ENCODE results near the gene CLDN11.

The CLDN11 gene

DNA sequence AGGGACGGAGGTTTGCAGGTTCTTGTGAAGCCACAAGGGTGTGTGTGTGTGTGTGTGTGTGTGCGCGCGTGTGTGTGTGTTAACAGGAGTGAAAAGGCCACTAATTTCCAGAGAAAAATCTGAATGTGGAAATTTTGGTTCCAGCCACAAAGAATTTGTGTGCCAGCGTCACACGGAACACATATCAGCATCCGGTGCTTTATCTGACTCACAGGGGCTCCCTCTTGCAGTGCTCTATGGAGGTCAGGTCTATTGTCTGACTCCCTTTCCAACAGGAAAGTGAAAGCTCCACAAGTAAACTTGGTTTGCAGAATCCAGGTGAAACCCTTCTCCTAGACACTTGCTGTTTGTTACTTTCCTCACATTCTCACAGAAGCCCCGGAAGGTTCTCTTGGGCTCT, 6.2 kb downstream of the CLDN11 start:
- no peak for DNase-seq
- in situ Hi-C loops (cut with HindIII; ENCODE audit: low pct_ligation_motif_present, low pct_unique_long_range_greater_than_20kb, low sequenced_read_pairs): loop anchor here (25.0 kb wide), 1 partner anchor 387 kb away; no protein-coding TSS in a partner anchor

DNA sequence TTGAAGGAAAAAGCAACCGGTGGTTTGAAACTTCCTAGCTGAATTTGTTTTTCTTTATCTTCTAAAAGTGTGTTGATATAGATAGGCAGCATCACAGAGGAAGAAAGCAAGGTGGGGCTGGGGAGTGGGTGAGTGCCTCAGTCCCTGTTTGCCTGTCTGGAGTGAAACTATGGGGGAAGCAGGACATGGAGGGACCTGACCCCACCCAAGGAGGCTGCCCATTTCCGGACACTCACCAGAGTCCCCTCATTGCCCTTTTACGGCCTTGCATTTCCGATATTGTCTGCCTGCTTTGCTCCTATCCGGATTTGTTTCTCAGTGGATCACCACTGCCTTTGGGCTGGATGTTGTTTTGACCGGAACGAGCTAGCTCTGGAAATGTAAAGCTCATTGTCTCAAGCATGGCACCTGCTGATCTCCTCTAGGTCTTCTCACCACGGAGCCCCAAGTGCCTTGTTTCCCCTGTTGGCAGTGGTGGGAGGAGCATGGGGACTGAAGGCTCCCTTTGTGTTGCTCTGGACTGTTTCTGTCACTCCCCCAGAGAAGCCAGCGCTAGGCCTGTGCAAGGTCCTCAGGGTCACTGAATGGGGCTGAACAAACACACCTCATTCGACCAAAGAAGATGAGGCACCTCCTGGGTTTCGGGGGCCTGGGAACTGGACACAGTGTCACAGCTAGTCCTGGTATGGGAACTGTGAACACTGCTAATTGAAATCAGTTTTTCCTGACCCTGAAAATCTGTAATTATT, 7.0 kb downstream of the CLDN11 start:
- no peak for DNase-seq
- in situ Hi-C loops (cut with HindIII; ENCODE audit: low pct_ligation_motif_present, low pct_unique_long_range_greater_than_20kb, low sequenced_read_pairs): loop anchor here (25.0 kb wide), 1 partner anchor 387 kb away; no protein-coding TSS in a partner anchor

DNA sequence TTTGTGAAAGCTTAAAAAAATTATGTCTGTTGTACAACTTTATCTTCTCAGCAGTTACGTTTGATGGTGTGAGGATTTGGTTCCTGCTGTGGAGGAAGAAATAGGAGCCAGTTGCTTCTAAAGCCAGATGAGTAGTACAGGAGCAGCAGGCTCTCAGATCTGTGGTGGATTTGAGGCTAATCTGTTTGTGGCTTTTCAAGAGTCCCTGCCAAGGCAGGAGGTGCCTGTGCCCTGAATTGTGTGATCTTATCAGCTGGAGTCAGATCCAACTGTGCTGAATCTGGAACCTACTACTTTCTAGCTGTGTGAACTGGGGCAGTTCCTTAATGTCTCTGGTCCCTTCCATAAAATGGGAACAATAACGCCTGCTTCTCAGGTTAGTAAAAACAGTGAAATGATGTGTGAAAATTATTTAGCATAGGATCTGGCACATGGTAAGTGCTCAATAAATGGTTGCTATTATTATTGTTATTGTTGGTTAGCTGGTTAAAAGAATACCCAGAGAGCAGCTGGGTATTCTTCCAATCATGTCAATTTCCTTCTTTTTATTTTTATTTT, 7.7 kb downstream of the CLDN11 start:
- in situ Hi-C loops (cut with HindIII; ENCODE audit: low pct_ligation_motif_present, low pct_unique_long_range_greater_than_20kb, low sequenced_read_pairs): loop anchor here (25.0 kb wide), 1 partner anchor 386 kb away; no protein-coding TSS in a partner anchor

DNA sequence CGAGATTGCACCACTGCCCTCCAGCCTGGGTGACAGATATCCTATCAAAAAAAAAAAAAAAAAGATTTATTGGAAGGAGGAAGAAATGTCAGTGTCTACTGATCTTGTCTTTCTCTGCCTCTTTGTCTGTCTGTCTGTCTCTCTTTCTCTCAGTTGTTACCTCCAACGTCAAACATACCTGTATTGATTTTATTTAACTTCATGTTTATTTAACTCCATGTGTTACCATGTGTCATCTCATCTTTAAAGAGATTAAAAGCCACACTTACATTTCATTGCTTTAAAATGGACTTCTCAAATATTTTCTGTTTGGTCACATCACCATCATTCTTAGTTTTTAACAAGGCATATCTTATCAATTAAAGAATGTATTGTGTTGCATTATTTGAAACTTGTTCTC, 9.4 kb downstream of the CLDN11 start:
- no peak for DNase-seq
- in situ Hi-C loops (cut with HindIII; ENCODE audit: low pct_ligation_motif_present, low pct_unique_long_range_greater_than_20kb, low sequenced_read_pairs): loop anchor here (25.0 kb wide), 1 partner anchor 384 kb away; no protein-coding TSS in a partner anchor

More for the DNA sequence above, 7.7 kb downstream of the CLDN11 start:
- DNase-seq: no peak

DNA sequence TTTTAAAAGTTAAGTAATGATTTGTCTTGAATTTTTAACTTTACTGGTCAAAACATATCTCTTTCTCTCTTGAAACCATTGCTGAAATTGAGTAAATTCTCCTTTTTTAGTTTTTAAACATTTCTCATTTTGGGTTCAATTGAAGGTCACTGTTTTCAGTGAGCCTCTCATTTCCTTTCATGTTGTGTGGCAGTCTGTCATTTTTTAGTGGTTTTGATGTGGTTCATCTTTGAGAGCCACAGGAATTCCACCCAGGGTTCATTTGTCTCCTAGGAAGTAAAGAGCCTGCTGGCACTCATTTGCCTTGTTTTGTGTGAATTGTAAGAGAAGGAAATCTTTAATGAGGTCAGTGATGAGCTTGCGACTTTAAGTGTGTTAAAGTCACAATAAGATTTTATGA, 10.4 kb downstream of the CLDN11 start:
- DNase-seq: peak; percentile 51

DNA sequence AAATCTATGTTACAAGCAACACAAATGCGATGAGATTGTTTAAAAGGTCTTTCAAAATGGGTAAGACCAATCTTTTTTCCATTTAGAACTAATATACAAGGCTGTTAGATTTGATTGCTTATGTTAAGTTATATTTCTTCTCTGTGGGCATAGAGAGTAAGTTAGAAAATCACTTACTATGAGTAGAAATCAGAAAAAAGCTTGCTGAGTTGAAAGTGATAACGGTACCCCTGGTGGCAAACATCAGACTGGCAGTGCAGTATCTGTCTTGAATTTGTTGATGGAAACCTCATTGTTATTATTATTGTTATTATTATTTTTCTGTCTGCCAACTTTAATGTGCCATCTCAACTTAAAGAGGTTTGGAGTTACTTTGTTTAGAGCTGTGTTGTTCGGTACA, 12.4 kb downstream of the CLDN11 start:
- DNase-seq: no peak
- in situ Hi-C loops (cut with HindIII; ENCODE audit: low pct_ligation_motif_present, low pct_unique_long_range_greater_than_20kb, low sequenced_read_pairs): loop anchor here (25.0 kb wide), 1 partner anchor 381 kb away; no protein-coding TSS in a partner anchor

More for the DNA sequence above, 10.4 kb downstream of the CLDN11 start:
- in situ Hi-C loops (cut with HindIII; ENCODE audit: low pct_ligation_motif_present, low pct_unique_long_range_greater_than_20kb, low sequenced_read_pairs): loop anchor here (25.0 kb wide), 1 partner anchor 383 kb away; no protein-coding TSS in a partner anchor

DNA sequence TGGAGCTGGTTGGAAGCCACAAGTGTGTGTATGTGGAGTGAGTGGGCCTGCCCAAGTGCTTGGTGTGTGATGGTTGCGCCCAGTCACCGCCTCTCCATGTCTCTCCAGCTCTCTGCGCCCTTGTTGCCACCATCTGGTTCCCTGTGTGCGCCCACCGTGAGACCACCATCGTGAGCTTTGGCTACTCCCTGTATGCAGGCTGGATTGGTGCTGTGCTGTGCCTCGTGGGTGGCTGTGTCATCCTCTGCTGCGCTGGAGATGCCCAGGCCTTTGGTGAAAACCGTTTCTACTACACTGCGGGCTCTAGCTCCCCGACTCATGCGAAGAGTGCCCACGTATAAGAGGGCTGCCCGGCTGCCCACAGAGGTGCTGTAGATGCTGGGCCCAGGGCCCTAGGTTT, 13.7 kb downstream of the CLDN11 start:
- in situ Hi-C loops (cut with HindIII; ENCODE audit: low pct_ligation_motif_present, low pct_unique_long_range_greater_than_20kb, low sequenced_read_pairs): loop anchor here (25.0 kb wide), 1 partner anchor 380 kb away; no protein-coding TSS in a partner anchor

DNA sequence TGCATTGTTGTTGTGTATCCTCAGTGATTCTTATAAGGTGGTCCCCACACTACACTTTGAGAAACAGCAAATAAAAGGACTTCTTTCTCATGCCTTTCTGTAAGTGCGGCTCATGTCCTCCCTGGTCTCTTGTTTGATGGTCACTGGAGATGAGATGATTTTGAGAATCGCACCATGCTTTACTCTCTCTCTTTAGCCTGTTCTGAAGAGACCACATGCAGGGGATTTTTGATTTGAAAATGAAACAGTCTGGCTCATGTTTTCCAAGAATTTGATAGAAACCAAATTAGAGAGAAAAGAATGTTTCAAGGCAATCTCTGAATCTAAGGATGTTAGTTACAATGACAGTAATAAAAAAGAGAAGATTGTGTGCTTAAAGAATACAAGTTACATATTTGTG, 18.0 kb downstream of the CLDN11 start:
- DNase-seq: no peak
- in situ Hi-C loops (cut with HindIII; ENCODE audit: low pct_ligation_motif_present, low pct_unique_long_range_greater_than_20kb, low sequenced_read_pairs): loop anchor here (25.0 kb wide), 1 partner anchor 376 kb away; no protein-coding TSS in a partner anchor

More for the DNA sequence above, 13.7 kb downstream of the CLDN11 start:
- DNase-seq: no peak

DNA sequence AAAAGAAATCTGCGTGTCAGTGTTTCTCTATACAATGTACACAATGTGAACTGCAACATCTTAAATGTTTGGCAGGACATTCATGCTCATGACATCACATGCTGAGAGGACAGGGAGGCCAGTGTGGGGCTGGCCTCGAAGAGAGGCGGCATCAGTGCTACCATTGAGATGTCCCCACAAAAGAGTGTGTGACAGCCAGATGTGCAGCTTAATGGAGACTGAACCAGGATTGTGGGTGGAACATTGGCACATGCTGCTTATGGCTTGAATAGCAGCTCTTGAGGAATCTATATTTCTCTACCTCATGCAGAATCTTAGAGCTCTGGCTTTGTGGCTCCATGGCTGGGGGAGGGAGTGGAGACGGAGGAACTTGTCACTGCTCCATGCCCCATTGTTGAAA, 18.5 kb downstream of the CLDN11 start:
- DNase-seq: no peak
- in situ Hi-C loops (cut with HindIII; ENCODE audit: low pct_ligation_motif_present, low pct_unique_long_range_greater_than_20kb, low sequenced_read_pairs): loop anchor here (25.0 kb wide), 1 partner anchor 375 kb away; no protein-coding TSS in a partner anchor

DNA sequence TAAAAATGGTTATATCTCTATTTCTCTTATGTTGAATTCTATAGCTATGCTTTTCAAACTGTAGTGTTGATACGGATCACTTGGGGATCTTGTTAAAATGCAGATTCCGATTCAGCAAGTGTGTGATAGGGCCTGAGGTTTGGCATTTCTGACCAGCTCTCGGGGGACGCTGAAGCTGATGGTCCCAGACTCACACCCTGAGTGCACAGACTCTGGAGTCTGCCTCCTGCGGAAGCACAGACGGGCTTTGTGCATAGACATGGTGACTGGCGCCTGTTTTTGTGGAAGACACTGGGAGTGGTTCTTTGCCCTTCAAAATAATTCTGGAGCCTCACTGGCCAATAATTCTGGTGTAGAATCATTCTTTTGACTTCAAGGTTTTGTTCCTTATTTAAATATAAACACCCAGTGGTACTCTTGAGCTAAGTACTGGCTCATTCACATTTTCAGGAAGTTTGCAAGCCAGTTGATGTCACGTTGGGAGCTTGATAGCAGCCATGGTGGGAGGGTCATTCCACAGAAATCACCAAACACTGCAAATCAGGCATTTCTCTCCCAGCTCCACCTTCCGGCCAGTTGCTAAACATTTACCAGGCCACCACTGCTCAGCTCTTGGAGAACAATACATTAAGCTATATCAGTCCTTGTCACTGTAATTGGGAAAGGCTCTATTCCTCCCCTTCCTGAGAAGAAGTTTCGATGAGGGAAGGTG, 19.2 kb downstream of the CLDN11 start:
- in situ Hi-C loops (cut with HindIII; ENCODE audit: low pct_ligation_motif_present, low pct_unique_long_range_greater_than_20kb, low sequenced_read_pairs): loop anchor here (25.0 kb wide), 1 partner anchor 374 kb away; no protein-coding TSS in a partner anchor
- DNase-seq: peak; percentile 10

DNA sequence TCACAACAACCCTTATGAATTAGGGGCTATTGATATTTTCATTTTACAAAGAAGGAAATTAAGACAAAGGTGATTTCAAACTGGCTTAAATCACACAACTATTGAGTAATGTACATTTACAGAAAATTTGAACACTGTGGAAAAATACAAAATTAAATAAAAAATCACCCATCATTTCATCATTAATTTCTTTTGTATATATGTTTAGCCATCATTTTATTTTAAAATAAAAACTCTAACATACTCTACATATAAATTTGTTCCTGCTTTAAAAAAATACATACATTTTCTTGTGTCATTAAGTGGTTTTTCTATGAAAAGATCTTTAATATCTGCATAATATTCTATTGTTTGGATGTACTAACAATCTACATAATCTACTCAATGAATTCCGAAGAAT, 20.2 kb downstream of the CLDN11 start:
- DNase-seq: no peak
- in situ Hi-C loops (cut with HindIII; ENCODE audit: low pct_ligation_motif_present, low pct_unique_long_range_greater_than_20kb, low sequenced_read_pairs): loop anchor here (25.0 kb wide), 1 partner anchor 373 kb away; no protein-coding TSS in a partner anchor

DNA sequence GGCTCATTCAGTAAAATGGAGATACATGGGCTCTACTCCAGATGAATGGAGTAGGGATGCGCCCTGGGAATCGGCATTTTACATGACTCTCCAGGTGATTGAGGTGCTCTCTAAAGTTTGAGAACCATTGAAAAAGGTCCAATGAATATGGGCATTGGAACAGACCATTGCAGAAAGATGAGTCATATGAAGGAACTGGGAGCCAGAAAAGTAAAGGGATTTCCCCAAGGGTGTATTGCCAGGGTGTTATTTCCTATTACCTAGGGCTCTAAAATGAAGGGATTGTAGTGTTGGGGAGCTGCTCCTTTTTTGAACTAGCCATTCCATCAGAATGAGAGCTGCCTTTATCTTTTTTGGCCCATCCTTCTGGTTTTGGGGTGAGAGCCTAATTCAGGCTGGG, 21.7 kb downstream of the CLDN11 start:
- DNase-seq: peak; percentile 13
- in situ Hi-C loops (cut with HindIII; ENCODE audit: low pct_ligation_motif_present, low pct_unique_long_range_greater_than_20kb, low sequenced_read_pairs): loop anchor here (25.0 kb wide), 1 partner anchor 372 kb away; no protein-coding TSS in a partner anchor

DNA sequence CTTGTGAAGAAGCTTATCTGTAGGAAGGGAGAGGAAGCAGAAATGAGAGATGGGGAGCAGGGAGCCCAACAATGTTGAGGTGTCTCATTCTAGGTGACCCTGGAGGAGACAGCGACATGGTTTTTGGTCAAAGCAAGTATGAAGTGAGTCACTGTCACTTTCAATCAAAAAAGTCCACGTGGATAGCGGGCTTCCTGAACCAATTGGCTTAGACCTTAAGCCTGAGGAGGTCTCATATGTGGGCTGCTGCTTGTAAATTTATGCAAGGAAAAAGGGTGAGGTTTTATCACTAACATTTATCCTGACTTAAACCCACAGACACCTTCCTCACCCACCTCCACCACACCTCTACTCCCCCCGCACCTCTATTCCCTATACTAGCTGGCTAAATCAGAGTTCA, 22.7 kb downstream of the CLDN11 start:
- DNase-seq: no peak
- in situ Hi-C loops (cut with HindIII; ENCODE audit: low pct_ligation_motif_present, low pct_unique_long_range_greater_than_20kb, low sequenced_read_pairs): loop anchor here (25.0 kb wide), 1 partner anchor 371 kb away; no protein-coding TSS in a partner anchor

DNA sequence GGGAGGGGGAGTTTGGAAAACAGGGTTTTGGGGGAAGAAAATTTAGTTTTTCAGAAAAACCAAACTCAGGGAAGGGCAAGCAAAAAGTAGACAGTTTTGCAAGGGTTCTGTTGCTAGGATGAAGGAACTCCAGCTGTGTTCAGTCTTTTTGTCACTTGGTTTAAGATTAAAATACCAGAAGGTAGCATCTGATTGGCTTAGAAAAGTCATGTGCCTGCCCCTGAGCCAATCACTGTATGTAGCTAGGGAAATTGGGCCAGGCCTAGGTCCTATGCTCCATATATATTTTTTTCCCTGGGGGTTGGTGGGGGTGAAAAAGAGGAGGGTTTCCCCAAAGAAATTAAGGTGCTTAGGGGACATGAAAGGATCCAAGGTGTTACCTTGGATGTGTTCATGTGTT, 24.3 kb downstream of the CLDN11 start:
- in situ Hi-C loops (cut with HindIII; ENCODE audit: low pct_ligation_motif_present, low pct_unique_long_range_greater_than_20kb, low sequenced_read_pairs): loop anchor here (25.0 kb wide), 1 partner anchor 369 kb away; no protein-coding TSS in a partner anchor
- DNase-seq: no peak

DNA sequence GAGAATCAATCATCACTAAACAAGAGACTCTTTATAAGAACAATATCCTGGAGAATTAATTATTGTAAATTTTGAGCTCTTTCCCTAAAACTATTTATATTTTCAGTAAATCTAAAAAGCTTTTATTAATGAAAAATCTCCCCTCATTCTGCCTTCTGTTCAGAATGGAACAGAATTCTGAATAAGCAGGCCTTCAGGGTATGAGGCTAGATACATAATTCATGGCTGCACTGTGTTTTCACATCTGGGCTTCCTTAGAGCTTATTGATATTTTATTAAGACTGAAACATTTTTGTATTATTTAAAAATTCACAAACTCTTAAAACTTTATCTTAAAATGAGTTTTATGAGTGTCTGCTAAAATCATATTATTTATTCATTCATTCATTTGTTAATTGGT, 24.8 kb downstream of the CLDN11 start:
- in situ Hi-C loops (cut with HindIII; ENCODE audit: low pct_ligation_motif_present, low pct_unique_long_range_greater_than_20kb, low sequenced_read_pairs): loop anchor here (25.0 kb wide), 1 partner anchor 369 kb away; no protein-coding TSS in a partner anchor
- no peak for DNase-seq

DNA sequence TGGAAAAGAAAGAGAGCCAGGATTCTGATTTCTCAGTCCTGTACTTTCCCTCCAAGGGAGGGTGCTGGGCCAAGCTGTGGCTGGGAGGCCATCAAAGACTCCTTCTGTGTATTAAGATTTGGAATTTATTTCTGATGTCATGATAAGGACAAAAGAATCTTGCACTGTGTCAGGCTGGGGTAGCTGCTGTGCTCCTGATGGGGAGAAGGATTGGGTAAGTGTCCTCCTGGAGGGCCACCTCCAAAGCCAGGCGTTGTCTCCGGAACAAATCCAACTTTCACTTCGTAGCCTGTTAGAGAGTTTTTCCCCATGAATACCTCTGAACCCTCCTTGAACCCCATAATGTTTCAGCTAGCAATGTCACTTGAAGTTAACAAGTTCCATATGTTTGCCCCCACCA, 29.9 kb downstream of the CLDN11 start:
- in situ Hi-C loops (cut with HindIII; ENCODE audit: low pct_ligation_motif_present, low pct_unique_long_range_greater_than_20kb, low sequenced_read_pairs): loop anchor here (25.0 kb wide), 1 partner anchor 364 kb away; no protein-coding TSS in a partner anchor
- DNase-seq: no peak

DNA sequence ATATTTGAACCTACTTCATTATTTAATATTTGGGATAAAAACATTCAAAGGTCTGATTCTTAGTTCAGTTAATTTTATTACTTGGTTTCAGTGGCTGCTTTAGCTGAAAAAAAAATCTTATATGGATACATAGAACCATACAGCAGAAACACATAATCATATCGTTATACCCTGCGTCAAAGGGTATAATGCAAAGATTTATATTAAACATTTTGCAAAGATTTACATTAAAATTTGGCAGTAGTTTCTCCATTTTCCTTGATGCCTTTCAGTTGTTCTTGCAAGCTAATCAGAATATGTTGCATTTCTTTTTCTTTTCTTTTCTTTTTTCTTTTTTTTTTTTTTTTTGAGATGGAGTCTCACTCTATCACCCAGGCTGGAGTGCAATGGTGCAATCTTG, 31.4 kb downstream of the CLDN11 start:
- DNase-seq: no peak
- in situ Hi-C loops (cut with HindIII; ENCODE audit: low pct_ligation_motif_present, low pct_unique_long_range_greater_than_20kb, low sequenced_read_pairs): no loop called here

DNA sequence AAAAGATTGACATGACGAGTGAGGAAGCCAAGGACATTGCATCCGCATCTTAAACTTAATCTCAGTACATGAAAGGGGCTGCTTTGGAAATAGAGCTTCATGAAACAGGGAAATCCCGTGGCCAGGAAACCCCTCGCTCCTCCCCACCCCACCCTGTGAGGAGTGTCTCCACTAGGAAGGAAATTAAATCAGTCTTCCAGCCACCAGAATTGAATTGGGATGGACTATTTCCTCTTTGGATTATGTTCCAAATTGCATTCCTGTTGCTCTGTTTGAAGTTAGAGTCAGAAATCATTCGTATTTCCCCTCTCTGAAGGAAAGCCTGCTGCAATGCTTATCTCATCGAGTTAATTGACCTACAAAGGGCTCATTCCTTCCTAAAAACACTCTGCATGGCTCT, 35.8 kb downstream of the CLDN11 start:
- in situ Hi-C loops (cut with HindIII; ENCODE audit: low pct_ligation_motif_present, low pct_unique_long_range_greater_than_20kb, low sequenced_read_pairs): no loop called here
- no peak for DNase-seq

DNA sequence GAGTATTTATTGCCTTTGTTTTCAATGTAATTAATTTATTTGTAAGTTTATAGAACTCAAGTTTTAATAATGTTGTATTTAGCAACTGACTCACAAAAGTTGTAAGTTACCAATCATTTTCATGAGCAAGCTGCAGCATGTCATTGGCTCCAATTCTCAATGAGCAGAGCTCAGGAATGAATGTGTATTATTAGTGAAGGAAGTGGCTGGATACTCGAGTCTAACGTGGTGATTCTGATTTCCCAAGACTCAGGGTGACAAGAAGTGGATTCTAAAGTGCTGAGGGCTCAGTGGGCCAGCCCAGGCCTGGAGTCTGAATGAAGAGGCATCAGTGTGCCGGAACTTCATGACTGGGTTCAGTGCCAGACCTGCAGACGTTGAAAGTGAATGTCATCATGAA, 39.6 kb downstream of the CLDN11 start:
- in situ Hi-C loops (cut with HindIII; ENCODE audit: low pct_ligation_motif_present, low pct_unique_long_range_greater_than_20kb, low sequenced_read_pairs): no loop called here
- DNase-seq: no peak

Data from ACHN (cell line).